Measurements from ENCODE around the gene ZRSR2.

ZRSR2 gene

DNA sequence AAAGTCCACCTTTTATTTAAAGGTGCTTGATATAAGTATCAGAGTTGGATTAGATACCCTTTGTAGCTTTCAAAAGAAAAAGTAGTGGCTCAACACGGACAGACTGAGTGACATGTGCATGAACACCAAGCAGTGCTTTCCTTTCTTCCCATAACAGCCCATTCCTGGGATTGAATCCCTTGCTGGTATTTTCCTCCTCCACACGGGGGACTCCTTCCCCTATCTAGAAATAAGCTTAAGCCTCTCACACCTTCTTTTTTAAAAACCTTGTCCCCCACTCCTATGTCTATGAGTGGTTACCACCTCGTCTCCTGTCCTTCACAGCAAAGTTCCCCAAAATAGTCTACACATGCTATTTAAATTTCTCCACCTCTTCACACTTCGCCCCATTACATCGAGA, 59.3 kb downstream of the ZRSR2 start:
- DNase-seq (ENCODE audit: low spot score) (no peak), ATAC-seq (ENCODE audit: low read depth) (no peak)
- Histone ChIP-seq H3K9me3 (ENCODE audit: severe bottlenecking) (no peaks in the 10 kb centered on the region), H3K27me3 (ENCODE audit: insufficient read depth, poor library complexity, severe bottlenecking) (no peaks in the 10 kb centered on the region), H3K27ac (ENCODE audit: poor library complexity, severe bottlenecking) (no peak overlapping the region), H3K4me1 (ENCODE audit: insufficient read depth, poor library complexity, severe bottlenecking) (no peaks in the 10 kb centered on the region), H3K4me3 (ENCODE audit: severe bottlenecking) (no peak overlapping the region), H3K36me3 (ENCODE audit: low read depth) (no peaks in the 10 kb centered on the region)
- TF ChIP-seq, protein P1, sequence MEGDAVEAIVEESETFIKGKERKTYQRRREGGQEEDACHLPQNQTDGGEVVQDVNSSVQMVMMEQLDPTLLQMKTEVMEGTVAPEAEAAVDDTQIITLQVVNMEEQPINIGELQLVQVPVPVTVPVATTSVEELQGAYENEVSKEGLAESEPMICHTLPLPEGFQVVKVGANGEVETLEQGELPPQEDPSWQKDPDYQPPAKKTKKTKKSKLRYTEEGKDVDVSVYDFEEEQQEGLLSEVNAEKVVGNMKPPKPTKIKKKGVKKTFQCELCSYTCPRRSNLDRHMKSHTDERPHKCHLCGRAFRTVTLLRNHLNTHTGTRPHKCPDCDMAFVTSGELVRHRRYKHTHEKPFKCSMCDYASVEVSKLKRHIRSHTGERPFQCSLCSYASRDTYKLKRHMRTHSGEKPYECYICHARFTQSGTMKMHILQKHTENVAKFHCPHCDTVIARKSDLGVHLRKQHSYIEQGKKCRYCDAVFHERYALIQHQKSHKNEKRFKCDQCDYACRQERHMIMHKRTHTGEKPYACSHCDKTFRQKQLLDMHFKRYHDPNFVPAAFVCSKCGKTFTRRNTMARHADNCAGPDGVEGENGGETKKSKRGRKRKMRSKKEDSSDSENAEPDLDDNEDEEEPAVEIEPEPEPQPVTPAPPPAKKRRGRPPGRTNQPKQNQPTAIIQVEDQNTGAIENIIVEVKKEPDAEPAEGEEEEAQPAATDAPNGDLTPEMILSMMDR (IDR thresholded peaks at IDR 0.05; ENCODE audit: poor library complexity, severe bottlenecking), result peak; percentile 29

DNA sequence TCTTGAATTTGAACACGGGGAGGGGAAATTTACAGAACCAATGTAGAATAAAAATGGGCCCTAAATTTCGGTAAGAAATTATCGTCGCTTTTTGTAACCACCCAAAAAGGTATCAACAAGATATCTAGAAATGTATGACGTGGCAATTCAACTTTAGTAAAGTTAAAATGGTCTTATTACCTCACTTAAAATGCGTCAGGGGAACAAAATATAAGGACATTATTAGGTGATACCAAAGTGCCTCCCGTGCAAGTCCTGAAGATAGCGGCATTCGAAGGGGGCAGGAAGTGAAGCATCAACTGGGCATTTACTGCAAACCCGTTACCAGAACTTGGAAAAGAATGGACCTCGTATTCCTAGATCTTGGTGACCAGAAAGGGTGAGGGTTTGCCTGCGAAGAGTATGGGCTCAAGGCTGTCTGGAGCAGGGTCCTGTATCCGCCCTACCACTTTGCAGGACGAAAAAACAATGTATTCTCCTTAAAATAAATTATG, 63.3 kb downstream of the ZRSR2 start:
- Histone ChIP-seq H3K36me3 (ENCODE audit: low read depth) (no peaks in the 10 kb centered on the region), H3K27me3 (ENCODE audit: insufficient read depth, poor library complexity, severe bottlenecking) (no peaks in the 10 kb centered on the region), H3K9me3 (ENCODE audit: severe bottlenecking) (no peaks in the 10 kb centered on the region), H3K4me1 (ENCODE audit: insufficient read depth, poor library complexity, severe bottlenecking) (no peaks in the 10 kb centered on the region), H3K27ac (ENCODE audit: poor library complexity, severe bottlenecking) (no peak overlapping the region), H3K4me3 (ENCODE audit: severe bottlenecking) (peak overlapping the region; percentile 47)
- ATAC-seq (ENCODE audit: low read depth) (no peak), DNase-seq (ENCODE audit: low spot score) (no peak)
- TF ChIP-seq, protein P1 (IDR thresholded peaks at IDR 0.05; ENCODE audit: poor library complexity, severe bottlenecking), result no peak

DNA sequence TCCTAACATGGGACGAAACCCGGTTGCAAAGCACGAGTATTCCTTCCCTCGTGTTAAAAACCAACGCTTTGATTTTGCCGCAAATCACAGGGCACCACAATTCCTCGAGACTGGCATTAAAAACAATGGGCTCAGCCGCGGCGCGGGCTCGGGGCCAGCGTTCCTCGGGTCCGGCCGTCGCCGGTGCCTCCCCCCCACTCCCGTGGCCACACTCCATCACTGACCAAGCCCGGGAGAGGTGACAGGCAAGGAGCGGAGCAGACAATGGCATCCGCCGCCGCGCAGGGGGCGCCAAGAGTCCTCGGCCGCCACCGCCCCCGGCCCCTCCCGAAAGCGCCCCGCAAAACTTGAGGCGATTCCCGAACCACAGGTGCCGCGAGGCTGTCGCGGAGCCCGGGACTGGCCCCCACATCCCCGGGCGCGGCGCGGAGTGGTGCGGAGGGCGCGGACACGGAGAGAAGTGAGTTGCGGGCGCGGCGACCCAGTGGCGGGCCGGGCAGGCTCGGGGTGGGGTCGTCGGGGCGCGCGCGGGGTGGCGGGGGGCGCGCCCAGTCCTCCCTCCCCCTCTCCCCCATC, 63.9 kb downstream of the ZRSR2 start:
- DNase-seq (ENCODE audit: low spot score), result peak; percentile 26
- peak overlapping the region; percentile 41 for H3K27ac ChIP-seq (ENCODE audit: poor library complexity, severe bottlenecking)

DNA sequence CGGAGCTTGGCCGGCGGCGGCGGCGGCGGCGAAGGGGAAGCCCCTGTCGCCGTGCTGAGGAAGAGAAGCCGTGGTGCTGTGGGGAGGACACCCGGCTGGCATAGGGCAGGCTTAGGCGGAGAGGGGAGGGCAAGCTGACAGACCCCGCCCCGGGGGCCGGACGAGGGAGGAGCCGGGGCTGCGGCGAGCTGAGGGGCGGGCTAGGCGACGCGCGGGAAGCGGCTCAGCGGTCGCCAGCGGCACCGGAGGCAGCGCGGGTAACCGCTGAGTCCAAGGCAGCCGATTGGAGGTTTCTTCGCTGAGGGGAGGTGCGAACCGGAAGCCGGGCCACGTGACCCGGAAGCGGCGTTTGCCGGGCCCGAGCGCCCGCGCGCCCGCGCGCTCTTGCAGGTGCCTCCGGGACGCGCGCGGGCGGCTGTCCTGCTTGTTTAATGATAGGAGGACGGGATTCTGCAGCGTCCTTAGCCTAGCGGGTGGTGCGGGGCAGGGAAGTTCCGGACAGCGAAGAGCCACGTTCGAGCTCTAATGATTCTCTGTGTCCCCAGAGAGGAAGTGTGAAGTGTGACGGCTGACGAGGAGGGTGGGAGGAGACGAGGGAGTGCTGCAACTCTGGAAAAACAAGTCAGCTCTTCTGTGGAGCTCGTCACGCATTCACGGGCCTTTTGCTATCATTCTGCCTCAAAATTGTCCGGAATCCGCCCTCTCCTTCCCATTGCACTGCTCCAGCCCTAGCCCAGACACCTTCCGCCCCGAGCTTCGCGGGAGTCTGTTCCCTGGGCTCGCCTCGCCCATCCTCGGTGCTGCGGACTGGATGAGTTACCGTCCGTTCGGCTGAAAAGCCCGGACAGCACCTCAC, 64.7 kb downstream of the ZRSR2 start, which contains the start of gene AP1S2:
Gene AP1S2, minus strand, starts transcription at position 102 of the 856 bp plus-strand sequence. CDS start 2,289 bp downstream, outside the sequence.
- DNase-seq (ENCODE audit: low spot score), result peak; percentile 80
- Histone ChIP-seq H3K36me3 (ENCODE audit: low read depth) (no peaks in the 10 kb centered on the region), H3K4me3 (ENCODE audit: severe bottlenecking) (peak within 1 kb of the TSS; percentile 47), H3K4me1 (ENCODE audit: insufficient read depth, poor library complexity, severe bottlenecking) (no peaks in the 10 kb centered on the region), H3K9me3 (ENCODE audit: severe bottlenecking) (no peaks in the 10 kb centered on the region), H3K27me3 (ENCODE audit: insufficient read depth, poor library complexity, severe bottlenecking) (no peaks in the 10 kb centered on the region), H3K27ac (ENCODE audit: poor library complexity, severe bottlenecking) (peak within 1 kb of the TSS; percentile 41)
- TF ChIP-seq, protein P1 (IDR thresholded peaks at IDR 0.05; ENCODE audit: poor library complexity, severe bottlenecking), result no peak
- ATAC-seq (ENCODE audit: low read depth), result peak; percentile 97

More for the DNA sequence above, 63.9 kb downstream of the ZRSR2 start:
- H3K9me3 ChIP-seq (ENCODE audit: severe bottlenecking), result no peaks in the 10 kb centered on the region
- peak overlapping the region; percentile 47 for H3K4me3 ChIP-seq (ENCODE audit: severe bottlenecking)
- H3K4me1 ChIP-seq (ENCODE audit: insufficient read depth, poor library complexity, severe bottlenecking), result no peaks in the 10 kb centered on the region
- TF ChIP-seq, protein P1 (IDR thresholded peaks at IDR 0.05; ENCODE audit: poor library complexity, severe bottlenecking), result peak; percentile 28
- no peaks in the 10 kb centered on the region for H3K36me3 ChIP-seq (ENCODE audit: low read depth)
- no peaks in the 10 kb centered on the region for H3K27me3 ChIP-seq (ENCODE audit: insufficient read depth, poor library complexity, severe bottlenecking)
- ATAC-seq (ENCODE audit: low read depth), result no peak
